ENCODE results near the gene ZBTB3. TPM values are rescaled to one million over a fixed set of nuclear protein-coding genes. Genes with fewer than 3 reads are reported as not detected.
"Not testable (repeated sequence)": the region's sequence is repeated elsewhere in the genome, so short reads cannot be mapped to it uniquely, and the experiment has no call there.

ZBTB3 gene
- total and polyA plus RNA-seq, 9 of the 15 experiments (the other 6 are each of a cell fraction or from before 2014, with no cell fraction given): 1.9 to 10.0 (median 4.9) TPM

GRCh38 chr11:62749931-62750330, 4.0 kb downstream of the ZBTB3 start:
- POLR2A ChIA-PET; BruUV-seq (replicated peaks); H3K27me3 ChIP-seq (ENCODE audit: control insufficient read depth in 2 of 2, insufficient read depth in 2 of 2, low read length in 2 of 2); ATAC-seq; intact Hi-C loops (cut with micrococcal nuclease); DNase-seq (ENCODE audit: extremely low read depth in 1 of 4, low spot score in 3 of 4); H3K9me3 ChIP-seq (replicated peaks; ENCODE audit: control insufficient read depth, insufficient read depth, low read depth, low read length); H2AFZ ChIP-seq (ENCODE audit: low read depth, low read length); H4K20me1 ChIP-seq (replicated peaks; ENCODE audit: control insufficient read depth, insufficient read depth, low read length); H3K9ac ChIP-seq (ENCODE audit: insufficient read depth in 1 of 2, low read depth in 2 of 2, low read length in 2 of 2); H3K4me2 ChIP-seq (ENCODE audit: insufficient read depth, low read length); FAIRE-seq; in situ Hi-C loops (cut with MboI); CTCF ChIA-PET (ENCODE audit: low intra/inter-chr PET ratio); H3K4me3 ChIP-seq; H3K27ac ChIP-seq (ENCODE audit: extremely low read depth, low read depth, low read length); H3K9me1 ChIP-seq (ENCODE audit: control insufficient read depth, insufficient read depth, low read length): not testable (repeated sequence)
- Histone ChIP-seq H3K79me2 (ENCODE audit: control insufficient read depth, insufficient read depth, low read length) (peaks cover 22% of the 10 kb centered on the region), H3K4me1 (replicated peaks in 1 of 2; ENCODE audit: control insufficient read depth in 2 of 2, insufficient read depth in 2 of 2, low read length in 2 of 2) (peaks cover 9 to 25% of the 10 kb centered on the region in 2 experiments; a peak in 4 of 5 replicates), H3K36me3 (ENCODE audit: control insufficient read depth, insufficient read depth, low read length) (peaks cover 20% of the 10 kb centered on the region; the same call in 1 of the 3 replicates)
- 86% methylated on average over 5 of the region's 5 CpGs for WGBS (ENCODE audit: insufficient coverage, low coverage, missing lambda C conversion rate)

GRCh38 chr11:62747475-62748160, 6.3 kb downstream of the ZBTB3 start:
- BruUV-seq (replicated peaks): no TSS peak
- no peak for TF ChIP-seq ZNF764 (CRISPR knock-in tag; IDR thresholded peaks at IDR 0.05; ENCODE audit: low read depth)
- TF ChIP-seq FOS (IDR thresholded peaks at IDR 0.05; ENCODE audit: extremely low read depth, insufficient read length): no peak
- no peak for TF ChIP-seq TEAD2 (tag; IDR thresholded peaks at IDR 0.05)
- no peak for TF ChIP-seq ZNF280B (CRISPR knock-in tag; IDR thresholded peaks at IDR 0.05)
- TF ChIP-seq, protein P1, sequence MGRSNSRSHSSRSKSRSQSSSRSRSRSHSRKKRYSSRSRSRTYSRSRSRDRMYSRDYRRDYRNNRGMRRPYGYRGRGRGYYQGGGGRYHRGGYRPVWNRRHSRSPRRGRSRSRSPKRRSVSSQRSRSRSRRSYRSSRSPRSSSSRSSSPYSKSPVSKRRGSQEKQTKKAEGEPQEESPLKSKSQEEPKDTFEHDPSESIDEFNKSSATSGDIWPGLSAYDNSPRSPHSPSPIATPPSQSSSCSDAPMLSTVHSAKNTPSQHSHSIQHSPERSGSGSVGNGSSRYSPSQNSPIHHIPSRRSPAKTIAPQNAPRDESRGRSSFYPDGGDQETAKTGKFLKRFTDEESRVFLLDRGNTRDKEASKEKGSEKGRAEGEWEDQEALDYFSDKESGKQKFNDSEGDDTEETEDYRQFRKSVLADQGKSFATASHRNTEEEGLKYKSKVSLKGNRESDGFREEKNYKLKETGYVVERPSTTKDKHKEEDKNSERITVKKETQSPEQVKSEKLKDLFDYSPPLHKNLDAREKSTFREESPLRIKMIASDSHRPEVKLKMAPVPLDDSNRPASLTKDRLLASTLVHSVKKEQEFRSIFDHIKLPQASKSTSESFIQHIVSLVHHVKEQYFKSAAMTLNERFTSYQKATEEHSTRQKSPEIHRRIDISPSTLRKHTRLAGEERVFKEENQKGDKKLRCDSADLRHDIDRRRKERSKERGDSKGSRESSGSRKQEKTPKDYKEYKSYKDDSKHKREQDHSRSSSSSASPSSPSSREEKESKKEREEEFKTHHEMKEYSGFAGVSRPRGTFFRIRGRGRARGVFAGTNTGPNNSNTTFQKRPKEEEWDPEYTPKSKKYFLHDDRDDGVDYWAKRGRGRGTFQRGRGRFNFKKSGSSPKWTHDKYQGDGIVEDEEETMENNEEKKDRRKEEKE (IDR thresholded peaks at IDR 0.05; ENCODE audit: borderline replicate concordance in 1 of 2, control insufficient read depth in 1 of 2, low read depth in 2 of 2, low read length in 1 of 2): no peak
- TF ChIP-seq FOXK1 (CRISPR knock-in tag; IDR thresholded peaks at IDR 0.05; ENCODE audit: borderline replicate concordance): no peak
- TF ChIP-seq NFIC (IDR thresholded peaks at IDR 0.05): no peak
- TF ChIP-seq RAD51 (IDR thresholded peaks at IDR 0.05; ENCODE audit: borderline replicate concordance, low read depth): no peak

More at GRCh38 chr11:62747475-62748160, 6.3 kb downstream of the ZBTB3 start:
- intact Hi-C loops (cut with micrococcal nuclease) (no loop called here), in situ Hi-C loops (cut with MboI) (no loop called here)
- H3K4me2 ChIP-seq (ENCODE audit: insufficient read depth, low read length): no peak overlapping the region
- H3K9me1 ChIP-seq (ENCODE audit: control insufficient read depth, insufficient read depth, low read length): no peaks in the 10 kb centered on the region
- no peak overlapping the region for H2AFZ ChIP-seq (ENCODE audit: low read depth, low read length)
- no peaks in the 10 kb centered on the region for H3K9me3 ChIP-seq (replicated peaks; ENCODE audit: control insufficient read depth, insufficient read depth, low read depth, low read length)
- ATAC-seq (no peak), FAIRE-seq (no peak), DNase-seq (ENCODE audit: extremely low read depth in 1 of 4, low spot score in 3 of 4) (no peak)
- POLR2A ChIA-PET: interaction anchor here (0.7 to 1.4 kb wide), 5 partner anchors 11 to 174 kb away, joined by 3 to 4 read pairs (median 3); partner anchors contain the start of genes EEF1G and POLR2G
- no peak overlapping the region for H3K4me3 ChIP-seq
- H3K27ac ChIP-seq (ENCODE audit: extremely low read depth, low read depth, low read length): no peak overlapping the region
- H4K20me1 ChIP-seq (replicated peaks; ENCODE audit: control insufficient read depth, insufficient read depth, low read length): no peaks in the 10 kb centered on the region
- H3K27me3 ChIP-seq (ENCODE audit: control insufficient read depth in 2 of 2, insufficient read depth in 2 of 2, low read length in 2 of 2): no peaks in the 10 kb centered on the region
- CTCF ChIA-PET (ENCODE audit: low intra/inter-chr PET ratio): no interaction called here
- peaks cover 2 to 9% of the 10 kb centered on the region in 2 experiments; a peak in 3 of 5 replicates for H3K4me1 ChIP-seq (replicated peaks in 1 of 2; ENCODE audit: control insufficient read depth in 2 of 2, insufficient read depth in 2 of 2, low read length in 2 of 2)
- no peak overlapping the region; a peak in 1 of 4 replicates for H3K9ac ChIP-seq (ENCODE audit: insufficient read depth in 1 of 2, low read depth in 2 of 2, low read length in 2 of 2)
- H3K79me2 ChIP-seq (ENCODE audit: control insufficient read depth, insufficient read depth, low read length): peaks cover 12% of the 10 kb centered on the region
- H3K36me3 ChIP-seq (ENCODE audit: control insufficient read depth, insufficient read depth, low read length): peaks cover 17% of the 10 kb centered on the region; the same call in 1 of the 3 replicates
- WGBS (ENCODE audit: insufficient coverage, low coverage, missing lambda C conversion rate): 62% methylated on average over 9 of the region's 9 CpGs

All from K562 (cell line).